Adrenal gland (tissue), 5 donors: Measurements from ENCODE around the gene TDRD3.

Experiments used
- CTCF ChIP-seq, 6 experiments: fragments of 450-650 bp in 4 of 6; fragments of 200-600 bp in 2 of 6; sonication (generic) in 1 of 6; IDR thresholded peaks; 1 replicate in 5 of 6; 2 replicates in 1 of 6; pipeline versions ENCODE4 v1.5.1 to v1.8.0; 2016 to 2021; ENCODE audit warnings: antibody characterized with exemption in 6 of 6, mild to moderate bottlenecking in 2 of 6, moderate library complexity in 1 of 6
- POLR2A ChIP-seq, 2 donors: fragments of 450-650 bp; IDR thresholded peaks; one replicate each; pipeline ENCODE4 v1.6.1; 2017; ENCODE audit warnings: antibody characterized with exemption in 2 of 2, mild to moderate bottlenecking in 2 of 2, moderate library complexity in 1 of 2
- donor health status: DM: no; HTN: no; CAD: no.

- peak; percentile 49 to 89 (median 76) for TF ChIP-seq CTCF (IDR thresholded peaks at IDR 0.05)
- peak; percentile 59 to 69 for TF ChIP-seq POLR2A (IDR thresholded peaks at IDR 0.05)
Measured at GRCh38 chr13:60396783-60397703, at the start of gene TDRD3.
